CD4-positive, alpha-beta memory T cell (primary cell): ENCODE measurements around the gene CEACAM19. TPM values are rescaled to one million over a fixed set of nuclear protein-coding genes. Genes with fewer than 3 reads are reported as not detected.
"Not testable (repeated sequence)": the region's sequence is repeated elsewhere in the genome, so short reads cannot be mapped to it uniquely, and the experiment has no call there.

ENCODE experiments used
- CTCF ChIA-PET: fragments of 350-600 bp; sonication (Branson Sonifier 250); formaldehyde crosslinking; loops from one replicate; lab custom pipeline; 2021; ENCODE audit warnings: inconsistent platforms; ENCODE audit not compliant: partially characterized antibody; lab: Charles Lee
- POLR2A ChIA-PET: fragments of 350-600 bp; sonication (Branson Sonifier 250); formaldehyde crosslinking; loops from one replicate; lab custom pipeline; 2021; ENCODE audit not compliant: partially characterized antibody; lab: Charles Lee
- DNase-seq, 5 donors: peaks; one replicate each; pipeline versions ENCODE4 v3.0.0 to v3.0.0-alpha.2; 2020 to 2022; ENCODE audit warnings: mixed read lengths in 1 of 5
- H3K27ac ChIP-seq: one replicate; pipeline ENCODE4 v1.7.0; 2013; ENCODE audit warnings: low read depth, low read length
- H3K27me3 ChIP-seq: 2 replicates; pipeline ENCODE4 v1.7.0; 2013; ENCODE audit warnings: mild to moderate bottlenecking, low read length, moderate library complexity; ENCODE audit not compliant: insufficient read depth
- H3K36me3 ChIP-seq: 2 replicates; pipeline ENCODE4 v1.7.0; 2013; ENCODE audit warnings: mild to moderate bottlenecking, low read length, moderate library complexity; ENCODE audit not compliant: insufficient read depth
- H3K4me1 ChIP-seq: 2 replicates; pipeline ENCODE4 v1.7.0; 2013; ENCODE audit warnings: mild to moderate bottlenecking, low read length, moderate library complexity; ENCODE audit not compliant: insufficient read depth
- H3K4me3 ChIP-seq, 2 donors: one replicate each; pipeline ENCODE4 v1.7.0; 2013; ENCODE audit warnings: low read length in 2 of 2, mild to moderate bottlenecking in 1 of 2
- H3K9me3 ChIP-seq, 2 donors: one replicate each; pipeline ENCODE4 v1.7.0; 2013; ENCODE audit warnings: low read length in 2 of 2, control low read depth in 1 of 2; ENCODE audit not compliant: control insufficient read depth in 1 of 2
- H3K27ac Mint-ChIP-seq, 7 donors: one replicate each; pipeline ENCODE4 v1.8.0; 2020 to 2021; ENCODE audit warnings: mixed read lengths in 7 of 7, mild to moderate bottlenecking in 6 of 7, inconsistent platforms in 3 of 7, moderate library complexity in 3 of 7
- H3K27me3 Mint-ChIP-seq, 2 donors: one replicate each; pipeline ENCODE4 v1.8.0; 2020 to 2021; ENCODE audit warnings: mixed read lengths in 2 of 2
- H3K36me3 Mint-ChIP-seq, 2 donors: one replicate each; pipeline ENCODE4 v1.8.0; 2020 to 2021; ENCODE audit warnings: mixed read lengths in 2 of 2, inconsistent platforms in 1 of 2, mild to moderate bottlenecking in 1 of 2
- H3K4me1 Mint-ChIP-seq, 4 donors: one replicate each; pipeline ENCODE4 v1.8.0; 2020 to 2021; ENCODE audit warnings: mixed read lengths in 4 of 4, mild to moderate bottlenecking in 1 of 4
- H3K4me3 Mint-ChIP-seq, 8 donors: one replicate each; pipeline ENCODE4 v1.8.0; 2020 to 2021; ENCODE audit warnings: mixed read lengths in 8 of 8, mild to moderate bottlenecking in 7 of 8, moderate library complexity in 6 of 8, inconsistent platforms in 3 of 8
- H3K9me3 Mint-ChIP-seq, 8 donors: one replicate each; pipeline ENCODE4 v1.8.0; 2020 to 2021; ENCODE audit warnings: mixed read lengths in 8 of 8, mild to moderate bottlenecking in 5 of 8, inconsistent platforms in 3 of 8, moderate library complexity in 1 of 8
- intact Hi-C: fragments of 100-400 bp; cut with micrococcal nuclease; formaldehyde crosslinking; loops from one replicate; pipeline ENCODE4 v1.15.1; 2023
- polyA plus RNA-seq, 2 donors: library from polyadenylated mRNA; unstranded; fragments of 300-500 nt; fragmentation: Illumina TruSeq; gene quantifications; one replicate each; pipeline ENCODE4 v1.2.3, GENCODE V29; 2021
- total RNA-seq, 2 experiments: library from RNA; stranded (reverse); gene quantifications; one replicate each; pipeline ENCODE4 v1.2.3, GENCODE V29; 2021

CEACAM19 gene
- total and polyA plus RNA-seq, 4 experiments from 2014 or later = 1.3 to 1.4 TPM; not detected in 2

DNA sequence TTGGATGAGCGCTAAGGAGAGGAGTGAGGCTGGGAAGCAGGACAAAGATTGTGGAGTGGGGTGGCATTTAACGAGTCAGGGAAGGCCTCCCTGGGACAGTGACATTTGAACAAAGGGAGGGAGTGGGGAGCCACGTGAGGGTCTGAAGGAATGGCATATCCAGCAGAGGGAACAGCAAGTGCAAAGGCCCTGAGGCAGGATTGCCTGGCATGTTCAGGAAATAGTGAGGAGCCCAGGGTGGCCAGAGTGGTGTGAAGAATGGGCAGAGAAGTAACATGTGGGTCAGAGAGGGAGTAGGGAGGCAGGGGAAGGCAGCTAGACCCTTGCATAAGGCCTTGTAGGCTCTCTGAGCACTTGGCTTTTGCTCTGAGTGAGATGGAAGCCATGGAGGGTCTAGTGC lies 42.5 kb upstream of the CEACAM19 start:
- Mint-ChIP-seq H3K27me3 (peaks cover 7 to 10% of the 10 kb centered on the region in 2 donors), H3K4me3 (no peak overlapping the region), H3K36me3 (no peaks in the 10 kb centered on the region), H3K27ac (no peak overlapping the region), H3K9me3 (peaks cover 0 to 5% (median 3%) of the 10 kb centered on the region in 8 donors), H3K4me1 (no peaks in the 10 kb centered on the region)
- CTCF ChIA-PET = no interaction called here
- intact Hi-C loops = no loop called here
- DNase-seq = no peak
- no peaks in the 10 kb centered on the region for H3K27me3 ChIP-seq
- no peaks in the 10 kb centered on the region for H3K4me1 ChIP-seq
- POLR2A ChIA-PET = no interaction called here
- H3K9me3 ChIP-seq = no peaks in the 10 kb centered on the region
- no peak overlapping the region for H3K4me3 ChIP-seq
- H3K36me3 ChIP-seq = no peaks in the 10 kb centered on the region
- no peak overlapping the region for H3K27ac ChIP-seq

DNA sequence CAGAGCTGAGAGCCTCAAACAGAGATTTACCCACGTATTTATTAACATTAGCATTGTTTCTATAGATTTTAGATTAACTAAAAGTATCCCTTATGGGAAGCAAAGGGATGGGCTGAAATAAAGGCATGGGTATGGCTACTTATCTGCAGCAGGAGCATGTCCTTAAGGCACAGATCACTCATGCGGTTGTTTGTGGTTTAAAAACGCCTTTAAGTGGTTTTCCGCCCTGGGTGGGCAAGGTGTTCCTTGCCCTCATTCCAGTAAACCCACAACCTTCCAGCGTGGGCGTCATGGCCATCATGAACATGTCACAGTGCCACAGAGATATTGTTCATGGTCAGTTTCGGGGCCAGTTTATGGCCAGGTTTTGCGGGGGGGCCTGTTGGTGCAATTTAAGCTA lies 39.7 kb upstream of the CEACAM19 start:
- H3K4me3 ChIP-seq, CTCF ChIA-PET, H3K36me3 Mint-ChIP-seq, H3K4me3 Mint-ChIP-seq, H3K9me3 Mint-ChIP-seq, H3K36me3 ChIP-seq, POLR2A ChIA-PET, H3K9me3 ChIP-seq, H3K4me1 Mint-ChIP-seq, H3K27me3 ChIP-seq, H3K27ac Mint-ChIP-seq, DNase-seq, intact Hi-C loops, H3K4me1 ChIP-seq, H3K27ac ChIP-seq: not testable (repeated sequence)
- H3K27me3 Mint-ChIP-seq = peaks cover 11 to 15% of the 10 kb centered on the region in 2 donors

DNA sequence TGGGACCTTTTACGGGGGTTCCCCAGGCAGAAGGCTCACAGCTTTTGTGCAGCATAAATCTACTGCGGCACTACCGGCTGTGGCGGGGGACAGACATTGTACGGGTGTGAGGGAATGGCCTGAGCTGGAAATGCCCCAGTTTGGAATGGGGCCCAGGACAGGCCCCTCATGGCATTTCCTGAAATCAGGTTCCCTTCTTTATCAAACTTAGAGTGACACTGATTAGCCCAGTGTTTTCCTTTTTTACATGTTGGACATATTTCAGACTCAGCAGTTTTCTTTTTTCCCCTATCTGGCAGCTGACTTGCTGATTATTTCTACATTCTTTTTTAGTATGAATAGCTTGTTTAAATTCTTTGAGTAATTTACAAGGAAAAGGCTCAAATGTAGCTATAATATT lies 37.2 kb upstream of the CEACAM19 start:
- H3K27me3 ChIP-seq, H3K9me3 ChIP-seq, H3K27ac Mint-ChIP-seq, intact Hi-C loops, H3K36me3 Mint-ChIP-seq, DNase-seq, H3K4me3 Mint-ChIP-seq, H3K9me3 Mint-ChIP-seq, H3K4me1 Mint-ChIP-seq, H3K36me3 ChIP-seq, H3K27ac ChIP-seq, POLR2A ChIA-PET, H3K4me3 ChIP-seq, H3K4me1 ChIP-seq: not testable (repeated sequence)
- H3K27me3 Mint-ChIP-seq = peaks cover 9 to 14% of the 10 kb centered on the region in 2 donors
- CTCF ChIA-PET = interaction anchor here (1.7 kb wide), 1 partner anchor 20 kb away, joined by 3 read pairs; no protein-coding TSS in a partner anchor

DNA sequence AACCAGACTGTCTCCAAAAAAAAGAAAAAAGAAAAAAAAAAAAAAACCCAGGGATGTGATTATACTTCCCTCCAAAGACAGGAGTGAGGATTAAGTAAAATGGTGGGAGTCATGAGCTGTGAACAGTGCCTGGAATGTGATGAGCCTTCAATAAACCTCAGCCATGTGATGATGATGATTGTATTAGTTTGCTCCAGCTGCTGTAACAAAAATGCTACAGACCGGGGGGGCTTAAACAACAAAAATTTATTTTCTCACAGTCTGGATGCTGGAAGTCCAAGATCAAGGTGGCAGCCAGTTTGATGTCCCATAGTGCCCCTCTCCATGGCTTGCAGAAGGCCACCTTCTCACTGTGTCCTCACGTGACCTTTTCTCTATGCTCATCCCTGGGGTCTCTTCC lies 36.5 kb upstream of the CEACAM19 start:
- H3K27me3 Mint-ChIP-seq = peaks cover 9 to 14% of the 10 kb centered on the region in 2 donors
- Histone ChIP-seq H3K9me3 (no peaks in the 10 kb centered on the region), H3K36me3 (no peaks in the 10 kb centered on the region), H3K27me3 (no peaks in the 10 kb centered on the region), H3K4me1 (no peaks in the 10 kb centered on the region), H3K27ac (no peak overlapping the region), H3K4me3 (no peak overlapping the region)
- H3K4me3 Mint-ChIP-seq = no peak overlapping the region
- no peaks in the 10 kb centered on the region for H3K4me1 Mint-ChIP-seq
- peaks cover 0 to 4% (median 0%) of the 10 kb centered on the region in 8 donors for H3K9me3 Mint-ChIP-seq
- no peak overlapping the region for H3K27ac Mint-ChIP-seq
- ChIA-PET POLR2A (no interaction called here), CTCF (interaction anchor here (1.5 to 1.9 kb wide), 2 partner anchors 20 to 23 kb away, joined by 3 to 5 read pairs; no protein-coding TSS in a partner anchor)
- intact Hi-C loops = no loop called here
- H3K36me3 Mint-ChIP-seq = no peaks in the 10 kb centered on the region
- DNase-seq = no peak

DNA sequence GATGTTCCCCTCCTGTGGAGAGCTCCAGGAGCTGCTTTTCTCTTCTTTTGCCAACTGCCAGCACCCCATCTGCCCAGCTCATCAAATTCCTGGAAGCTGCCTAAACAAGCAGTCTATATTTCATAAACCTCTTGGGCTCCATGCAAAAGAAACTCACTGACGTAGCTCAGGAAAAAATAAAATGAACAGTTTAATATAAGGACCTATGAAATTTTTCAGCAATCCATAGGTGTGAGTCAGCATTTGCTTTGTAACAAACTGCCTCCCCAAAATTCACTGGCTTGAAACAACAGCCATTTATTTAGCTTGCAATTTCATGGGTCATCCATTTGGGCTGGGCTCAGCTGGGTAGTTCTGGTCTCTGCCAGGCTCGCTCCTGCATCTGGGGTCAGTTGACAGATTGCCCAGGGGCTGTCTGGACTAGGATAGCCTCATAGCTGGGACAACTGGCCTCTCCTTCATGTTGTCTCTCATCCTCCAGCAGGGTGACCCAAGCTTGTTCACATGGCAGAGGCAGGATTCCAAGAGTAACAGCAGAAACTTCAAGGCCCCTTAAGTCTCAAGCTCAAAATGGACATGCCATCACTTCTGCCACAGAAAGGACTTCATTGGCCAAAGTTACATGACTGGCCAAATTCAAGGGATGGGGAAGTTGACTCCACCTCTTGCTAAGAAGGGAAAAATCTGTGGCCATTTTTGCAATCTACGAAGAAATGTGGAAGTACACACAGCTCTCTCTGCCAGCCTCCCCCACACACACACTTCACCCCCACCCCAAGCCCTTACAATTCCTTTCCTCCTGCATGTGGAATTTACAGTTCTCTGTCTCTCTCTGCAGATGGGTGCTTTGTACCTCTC lies 35.5 kb upstream of the CEACAM19 start:
- H3K4me1 Mint-ChIP-seq = no peaks in the 10 kb centered on the region
- CTCF ChIA-PET = interaction anchor here (0.6 to 1.9 kb wide), 3 partner anchors 9 to 22 kb away, joined by 3 to 5 read pairs (median 3); no protein-coding TSS in a partner anchor
- intact Hi-C loops = no loop called here
- peaks cover 0 to 4% (median 0%) of the 10 kb centered on the region in 8 donors for H3K9me3 Mint-ChIP-seq
- H3K27me3 Mint-ChIP-seq = peaks cover 13 to 14% of the 10 kb centered on the region in 2 donors
- H3K4me3 ChIP-seq = no peak overlapping the region
- no peaks in the 10 kb centered on the region for H3K9me3 ChIP-seq
- no peaks in the 10 kb centered on the region for H3K36me3 ChIP-seq
- H3K27ac Mint-ChIP-seq = no peak overlapping the region
- H3K4me3 Mint-ChIP-seq = no peak overlapping the region
- no peaks in the 10 kb centered on the region for H3K36me3 Mint-ChIP-seq
- H3K4me1 ChIP-seq = no peaks in the 10 kb centered on the region
- DNase-seq = no peak
- no peak overlapping the region for H3K27ac ChIP-seq
- H3K27me3 ChIP-seq = no peaks in the 10 kb centered on the region
- POLR2A ChIA-PET = interaction anchor here (0.6 kb wide), 1 partner anchor 109 kb away, joined by 3 read pairs; no protein-coding TSS in a partner anchor

DNA sequence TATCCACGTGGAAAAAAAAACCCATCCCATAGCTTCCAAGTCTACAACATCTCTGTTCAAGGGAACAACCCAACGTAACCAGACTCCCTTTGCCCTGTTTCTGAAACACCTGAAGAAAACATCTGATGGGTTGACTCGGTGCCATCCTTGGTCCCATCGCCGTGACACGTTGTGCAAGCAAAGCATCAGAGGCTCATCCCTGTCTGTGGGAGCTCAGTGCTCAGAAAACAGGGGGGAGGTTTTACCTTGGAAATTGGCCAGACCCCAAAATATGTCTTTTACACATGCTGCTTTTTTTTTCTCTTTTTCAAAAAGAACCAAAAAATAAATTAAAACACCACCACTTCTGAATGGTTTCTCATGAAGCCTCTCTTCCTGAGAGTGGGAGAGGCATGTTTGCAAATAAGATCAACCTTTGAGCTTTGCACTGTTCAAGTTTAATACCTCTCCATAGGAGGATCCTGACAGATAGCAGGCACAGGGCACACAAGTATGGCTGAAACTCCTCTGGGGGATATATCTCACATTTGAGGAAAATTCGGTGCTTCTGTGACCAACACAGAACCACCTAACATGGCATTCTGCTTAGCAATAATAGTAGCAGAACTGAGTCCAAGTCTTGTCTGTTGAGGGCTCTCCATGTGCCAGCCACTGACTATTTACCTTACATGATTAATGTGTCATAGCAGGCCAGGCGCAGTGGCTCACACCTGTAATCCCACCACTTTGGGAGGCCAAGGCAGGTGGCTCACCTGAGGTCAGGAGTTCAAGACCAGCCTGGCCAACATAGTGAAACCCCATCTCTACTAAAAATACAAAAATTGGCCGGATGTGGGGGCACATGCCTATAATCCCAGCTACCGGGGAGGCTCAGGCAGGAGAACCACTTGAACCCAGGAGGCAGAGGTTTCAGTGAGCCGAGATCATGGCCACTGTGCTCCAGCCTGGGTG lies 34.6 kb upstream of the CEACAM19 start:
- H3K36me3 Mint-ChIP-seq = no peaks in the 10 kb centered on the region

DNA sequence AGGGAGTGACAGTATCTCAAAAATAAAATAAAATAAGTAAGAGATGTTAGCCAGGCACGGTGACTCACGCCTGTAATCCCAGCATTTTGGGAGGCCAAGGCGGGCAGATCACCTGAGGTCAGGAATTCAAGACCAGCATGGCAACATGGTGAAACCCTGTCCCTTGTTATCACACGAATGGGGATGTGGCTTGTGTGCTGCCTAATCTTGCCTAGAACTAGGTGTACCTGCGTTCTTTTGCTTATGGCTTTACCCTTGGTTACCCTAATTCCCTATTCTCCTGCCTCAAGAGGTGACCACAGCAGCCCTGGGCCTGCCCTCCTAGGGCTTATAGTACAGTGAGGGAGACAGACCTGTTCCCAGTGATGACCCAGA lies 33.9 kb upstream of the CEACAM19 start:
- intact Hi-C loops = no loop called here
- no peaks in the 10 kb centered on the region for H3K36me3 Mint-ChIP-seq
- Histone ChIP-seq H3K4me1 (no peaks in the 10 kb centered on the region), H3K36me3 (no peaks in the 10 kb centered on the region), H3K27ac (no peak overlapping the region), H3K27me3 (no peaks in the 10 kb centered on the region), H3K4me3 (no peak overlapping the region), H3K9me3 (no peaks in the 10 kb centered on the region)
- peaks cover 13 to 14% of the 10 kb centered on the region in 2 donors for H3K27me3 Mint-ChIP-seq
- ChIA-PET POLR2A (no interaction called here), CTCF (no interaction called here)
- H3K4me1 Mint-ChIP-seq = no peaks in the 10 kb centered on the region
- DNase-seq = no peak
- H3K27ac Mint-ChIP-seq = no peak overlapping the region
- peaks cover 0 to 4% (median 0%) of the 10 kb centered on the region in 8 donors for H3K9me3 Mint-ChIP-seq
- no peak overlapping the region for H3K4me3 Mint-ChIP-seq

More for the DNA sequence above, 34.6 kb upstream of the CEACAM19 start:
- Mint-ChIP-seq H3K4me1 (no peaks in the 10 kb centered on the region), H3K4me3 (no peak overlapping the region), H3K9me3 (peaks cover 0 to 4% (median 0%) of the 10 kb centered on the region in 8 donors), H3K27ac (no peak overlapping the region), H3K27me3 (peaks cover 13 to 14% of the 10 kb centered on the region in 2 donors)
- Histone ChIP-seq H3K9me3 (no peaks in the 10 kb centered on the region), H3K36me3 (no peaks in the 10 kb centered on the region), H3K4me1 (no peaks in the 10 kb centered on the region), H3K4me3 (no peak overlapping the region), H3K27ac (no peak overlapping the region), H3K27me3 (no peaks in the 10 kb centered on the region)
- CTCF ChIA-PET = interaction anchor here (1.9 kb wide), 1 partner anchor 21 kb away, joined by 5 read pairs; no protein-coding TSS in a partner anchor
- intact Hi-C loops = no loop called here
- POLR2A ChIA-PET = interaction anchor here (0.6 kb wide), 1 partner anchor 108 kb away, joined by 3 read pairs; no protein-coding TSS in a partner anchor
- DNase-seq = no peak
